ENCODE data around the gene NFIA.

NFIA gene

DNA sequence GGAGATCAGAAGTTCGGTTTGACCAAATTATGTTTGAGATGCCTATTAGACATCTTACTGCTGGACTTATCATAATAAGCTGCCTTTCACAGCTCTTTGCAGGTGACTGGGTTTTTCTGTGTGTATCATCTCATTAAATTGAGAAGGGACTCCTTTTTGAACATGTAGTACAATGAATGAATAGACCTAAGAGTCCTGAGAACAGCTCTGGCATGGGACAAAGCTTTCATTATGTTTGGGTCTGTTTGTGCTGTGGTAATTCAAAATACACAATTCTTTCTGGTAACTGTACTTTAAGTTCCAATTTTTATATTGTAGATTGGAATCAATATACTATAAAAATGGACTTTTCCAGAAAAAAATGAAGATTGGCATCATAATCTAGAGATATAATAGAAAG is 330.2 kb downstream of the NFIA start:
- no peak for DNase-seq

DNA sequence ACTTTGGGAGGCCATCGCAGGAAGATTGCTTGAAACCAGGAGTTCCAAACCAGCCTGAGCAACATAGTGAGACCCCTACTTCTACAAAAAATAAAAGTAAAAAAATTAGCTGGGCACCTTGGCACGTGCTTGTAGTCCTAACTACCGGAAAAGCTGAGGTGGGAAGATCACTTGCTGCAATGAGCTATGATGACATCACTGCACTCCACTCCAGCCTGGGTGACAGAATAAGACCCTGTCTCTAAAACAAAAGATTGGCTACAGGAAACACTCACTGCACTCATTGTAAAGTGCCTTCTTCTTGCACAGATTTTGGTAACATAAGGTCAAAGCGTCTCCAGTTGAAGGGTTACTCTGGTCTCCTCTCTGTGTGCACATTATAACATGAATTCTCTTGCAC is 336.8 kb downstream of the NFIA start:
- no peak for DNase-seq

DNA sequence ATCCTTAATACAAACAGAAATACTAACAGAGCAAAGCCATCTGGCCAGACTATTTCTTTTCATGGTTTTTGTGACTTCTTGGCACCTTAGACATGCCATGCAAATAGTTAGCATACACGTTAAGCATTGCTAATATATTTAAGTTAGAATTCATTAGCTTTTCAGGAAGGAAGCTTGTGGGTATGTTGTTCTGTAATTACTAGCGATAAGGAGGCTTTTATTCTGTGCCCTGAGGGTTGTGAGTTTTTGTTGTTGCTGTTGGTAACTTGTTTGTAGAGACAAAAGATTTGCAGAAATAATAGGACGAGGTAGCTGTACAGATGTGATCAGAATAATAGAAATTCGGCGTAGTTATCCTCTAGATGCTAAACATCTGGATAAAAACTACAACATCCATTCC is 337.3 kb downstream of the NFIA start:
- no peak for DNase-seq

- DNase-seq: no peak
Measured at GRCh38 chr1:61420243-61420642, 337.9 kb downstream of the NFIA start.

DNA sequence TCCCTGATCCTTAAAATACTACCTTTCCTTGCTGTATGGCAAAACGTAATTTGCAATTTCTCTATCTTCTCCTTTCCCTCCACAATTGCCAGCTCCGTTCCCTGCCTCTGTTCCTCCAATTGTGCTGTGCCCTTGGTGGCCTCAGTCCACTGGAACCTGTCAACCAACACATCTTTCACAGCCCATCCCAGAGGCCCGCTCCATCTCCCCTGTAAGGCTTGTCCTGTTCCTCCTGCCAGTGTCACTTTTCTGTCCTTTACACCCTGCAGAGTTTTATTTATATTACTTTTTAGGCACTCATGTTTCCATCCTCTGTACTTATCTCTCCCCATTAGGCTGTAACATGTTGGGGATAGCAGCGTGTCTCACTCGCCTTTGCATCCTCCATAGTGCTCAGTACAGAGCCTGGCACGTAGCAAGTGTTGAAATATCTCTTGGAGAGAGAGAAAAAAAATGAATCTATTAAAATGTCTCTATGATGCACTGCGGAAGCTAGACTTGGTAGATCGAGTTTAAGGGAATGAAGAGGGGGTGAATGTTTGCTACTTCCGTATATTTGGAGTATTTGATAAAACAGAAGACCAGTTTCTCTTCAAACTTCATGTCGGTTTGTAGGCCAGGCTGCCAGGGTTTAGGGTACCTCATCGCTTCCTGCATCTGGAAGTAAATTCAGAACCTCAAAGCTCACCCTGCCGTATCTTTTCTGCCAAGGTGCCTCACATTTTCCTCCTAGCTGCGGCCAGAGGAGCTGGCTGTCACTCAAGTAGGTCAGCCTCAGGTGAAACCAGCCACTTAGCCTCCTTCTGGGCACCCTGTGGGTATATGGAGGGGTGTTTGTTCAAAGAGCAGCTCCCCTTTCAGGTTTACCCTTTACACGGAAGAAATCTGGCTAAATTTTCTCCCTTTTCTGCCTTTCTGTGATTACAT is 338.8 kb downstream of the NFIA start:
- DNase-seq: no peak

DNA sequence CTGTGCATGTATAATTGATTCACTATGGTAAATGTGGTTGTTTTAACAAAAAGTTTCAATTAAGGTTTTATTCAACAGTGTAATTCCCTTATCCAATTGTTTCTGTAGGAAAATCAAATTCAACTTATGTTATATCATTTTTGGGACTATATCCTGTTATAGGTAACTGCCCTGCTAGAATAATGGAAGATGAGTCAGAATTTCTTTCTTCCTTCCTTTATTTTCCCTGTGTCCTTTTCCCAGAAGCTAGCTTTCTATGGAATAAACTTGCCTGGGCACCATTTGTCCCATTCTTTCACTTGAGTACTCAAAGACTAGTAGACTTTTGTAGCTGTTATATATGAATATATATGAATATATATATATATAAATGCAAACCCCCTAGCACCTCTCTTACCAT is 341.3 kb downstream of the NFIA start:
- no peak for DNase-seq

- no peak for DNase-seq
Measured at GRCh38 chr1:61424382-61424781, 342.0 kb downstream of the NFIA start.

- no peak for DNase-seq
Measured at GRCh38 chr1:61425040-61425439, 342.7 kb downstream of the NFIA start.

DNA sequence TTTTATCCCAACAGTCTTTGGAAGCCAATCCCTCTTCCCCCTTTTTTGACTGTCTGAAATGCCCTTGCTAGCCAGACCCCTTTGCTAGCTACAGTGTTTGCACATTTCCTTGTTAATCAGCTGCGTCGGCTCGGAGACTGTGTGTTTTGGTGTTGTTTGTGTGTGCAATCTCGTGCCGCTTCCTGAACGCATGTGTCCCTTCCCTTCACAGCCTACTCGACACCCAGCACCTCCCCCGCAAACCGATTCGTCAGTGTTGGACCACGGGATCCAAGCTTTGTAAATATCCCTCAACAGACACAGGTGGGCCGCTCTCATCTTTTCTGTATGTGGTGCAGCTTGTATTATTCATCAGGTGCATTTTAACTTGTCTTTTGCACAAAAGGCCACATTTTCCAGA is 343.9 kb downstream of the NFIA start:
- no peak for DNase-seq

DNA sequence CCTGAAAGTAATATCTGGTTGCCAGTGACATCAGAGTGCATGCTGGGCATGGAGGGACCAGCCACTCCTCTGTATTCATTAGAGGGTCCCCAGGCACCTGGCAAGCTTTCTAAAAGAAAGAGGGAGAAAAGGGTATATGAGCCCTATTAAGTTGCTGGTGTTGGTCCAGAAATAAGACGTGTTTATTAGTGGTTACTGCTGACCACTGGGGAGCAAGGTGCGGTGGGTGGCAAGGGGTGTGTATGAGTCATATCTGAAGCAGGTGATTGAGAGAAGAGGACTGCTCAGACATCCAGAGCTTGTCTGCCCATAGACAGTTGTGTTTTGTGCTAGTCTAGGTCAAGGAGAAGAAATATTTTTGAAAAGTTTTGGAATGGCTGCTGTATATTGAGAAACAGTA is 344.5 kb downstream of the NFIA start:
- DNase-seq: no peak

GRCh38 chr1:61427510-61427909 is 345.1 kb downstream of the NFIA start:
- no peak for DNase-seq

GRCh38 chr1:61428146-61428545 is 345.8 kb downstream of the NFIA start:
- DNase-seq: no peak

GRCh38 chr1:61432616-61433388 is 350.4 kb downstream of the NFIA start:
- no peak for DNase-seq

DNA sequence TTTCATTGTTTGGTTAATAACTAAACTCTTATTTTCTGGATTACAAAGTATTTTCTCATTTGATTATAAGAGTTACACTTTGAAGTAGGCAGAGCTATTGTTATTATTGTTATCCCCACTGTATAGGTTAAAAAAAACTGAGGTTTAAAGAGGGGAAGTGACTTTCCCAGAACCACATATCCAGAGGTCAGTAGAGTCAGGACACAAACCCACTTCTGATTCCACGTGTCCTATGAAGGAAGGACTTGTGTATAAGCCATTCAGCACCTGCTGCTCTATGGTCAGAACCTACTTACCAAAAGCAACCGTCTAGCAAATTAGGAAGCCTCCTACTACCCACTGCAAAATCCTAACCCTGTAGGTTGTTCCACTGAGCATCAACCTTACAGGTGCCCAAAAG is 351.3 kb downstream of the NFIA start:
- DNase-seq: no peak

DNA sequence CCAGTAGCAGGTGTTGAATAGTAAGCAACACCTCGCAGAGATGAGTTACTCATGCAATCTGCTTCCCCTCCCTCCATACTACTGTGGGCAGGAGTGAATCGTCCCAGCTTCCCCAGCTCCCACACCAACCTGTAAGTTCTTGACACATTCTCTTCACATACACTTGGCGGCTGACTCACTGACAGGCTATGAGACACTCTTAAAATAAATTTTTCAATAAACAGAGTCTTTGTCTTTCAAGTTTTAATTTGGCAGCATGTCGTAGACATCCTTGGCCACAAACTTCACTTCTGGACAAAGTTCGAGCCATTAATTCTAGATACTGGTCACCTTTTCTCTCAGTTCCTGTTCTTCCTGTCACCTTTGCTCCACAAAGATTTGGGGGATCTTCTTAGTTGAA is 351.9 kb downstream of the NFIA start:
- no peak for DNase-seq

- DNase-seq: no peak
Measured at GRCh38 chr1:61435226-61435625, 352.9 kb downstream of the NFIA start.

DNA sequence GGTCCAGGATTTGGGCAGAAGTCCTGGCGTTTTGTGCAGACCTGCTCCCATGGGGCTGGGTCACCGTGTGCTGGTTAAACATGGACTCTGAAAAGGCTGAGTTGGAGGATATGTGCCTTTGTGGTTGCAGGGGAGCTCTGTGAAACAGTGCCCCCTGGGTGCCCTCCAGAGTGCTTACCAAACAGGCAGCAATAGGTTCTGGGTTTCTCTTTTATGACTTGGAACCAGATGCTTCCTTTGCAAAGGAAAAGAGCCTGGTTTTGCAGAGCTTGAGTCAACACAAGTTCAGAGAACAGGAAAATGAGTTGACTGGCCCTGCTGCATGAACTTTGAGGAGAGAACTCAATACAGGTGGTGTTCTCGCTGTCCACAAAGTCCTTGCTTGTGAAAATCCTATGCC is 353.7 kb downstream of the NFIA start:
- DNase-seq: no peak

DNA sequence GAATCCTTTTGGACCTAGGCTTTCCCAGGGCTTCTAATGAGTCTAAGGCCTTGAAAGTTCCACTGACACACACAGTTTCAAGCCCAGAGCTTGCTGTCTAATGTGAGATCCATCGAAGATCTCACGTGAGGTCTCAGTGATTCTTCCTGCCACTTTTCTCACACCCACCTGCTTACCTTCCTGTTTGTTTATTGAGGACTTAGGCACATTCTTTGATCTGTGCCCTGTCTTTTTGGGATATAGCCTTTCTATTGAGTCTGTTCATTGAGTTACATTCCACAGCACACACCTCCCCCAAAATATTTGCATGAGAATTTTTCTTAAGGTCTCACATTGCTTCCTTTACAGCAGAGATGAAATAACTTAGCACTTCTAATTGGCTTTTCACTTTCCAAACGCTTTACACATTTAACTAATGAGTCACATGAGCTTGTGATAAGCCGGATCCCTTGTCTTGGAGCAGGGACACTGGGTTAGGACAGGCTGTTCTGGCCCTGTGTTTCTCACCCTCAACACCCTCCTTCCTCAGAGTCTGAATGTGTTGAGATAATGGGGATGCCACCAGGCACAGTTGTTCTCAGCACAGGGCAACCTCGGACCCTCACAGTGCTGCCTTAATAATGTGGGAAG is 354.2 kb downstream of the NFIA start:
- no peak for DNase-seq

GRCh38 chr1:61439234-61439633 is 356.9 kb downstream of the NFIA start:
- no peak for DNase-seq

DNA sequence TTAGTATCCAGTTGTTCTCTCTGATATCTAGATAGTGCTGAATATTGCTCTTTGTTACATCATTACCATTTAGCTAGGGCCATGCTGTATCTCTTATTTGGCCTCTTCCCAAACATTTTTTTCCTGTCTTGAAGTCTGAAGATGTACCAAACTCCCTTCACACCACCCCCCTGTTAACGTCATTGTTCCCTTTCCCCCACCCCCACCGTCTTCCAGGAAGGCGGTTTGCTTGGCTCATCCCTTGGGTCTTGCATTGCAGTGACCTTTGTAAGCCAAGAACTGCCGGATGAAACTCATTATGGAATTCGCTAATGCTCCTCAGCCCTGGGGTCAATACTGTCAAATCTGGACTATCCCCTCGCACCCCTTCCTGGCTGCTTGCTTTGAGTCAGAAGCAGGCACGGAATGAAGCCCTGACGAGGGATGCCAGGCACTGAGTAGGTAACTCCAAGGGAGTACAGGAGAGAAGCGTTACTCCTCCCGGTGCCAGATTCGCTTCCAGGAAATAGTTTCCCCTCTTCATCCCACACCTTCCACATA is 359.4 kb downstream of the NFIA start:
- no peak for DNase-seq

GRCh38 chr1:61442544-61442943 is 360.2 kb downstream of the NFIA start:
- DNase-seq: no peak

- DNase-seq: no peak
Measured at GRCh38 chr1:61444288-61444687, 361.9 kb downstream of the NFIA start.

DNA sequence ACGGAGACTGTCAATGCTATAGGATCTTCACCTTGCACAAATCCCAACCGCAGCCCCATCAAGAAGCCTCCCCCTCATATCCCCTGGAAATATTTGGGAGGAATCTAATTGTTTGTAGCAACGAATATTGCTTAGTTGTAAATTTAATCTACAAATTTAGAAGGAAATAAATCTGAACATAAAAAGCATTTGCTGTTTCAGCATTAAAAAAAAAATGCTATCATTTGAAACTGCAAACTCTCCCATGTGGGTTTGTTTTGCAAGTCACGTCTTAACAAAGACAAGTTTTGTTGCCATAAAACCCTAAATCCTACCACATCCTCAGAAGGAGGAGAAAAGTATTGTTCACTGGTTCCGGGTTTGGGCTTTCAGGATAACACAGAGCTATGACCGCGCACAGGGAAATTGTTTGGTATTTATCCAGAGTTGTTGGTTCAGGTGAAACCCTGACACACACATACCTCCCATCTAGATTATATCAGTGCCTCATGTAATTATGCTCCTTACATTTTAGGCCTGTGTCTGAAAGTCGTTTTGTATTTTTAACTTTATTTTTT is 363.0 kb downstream of the NFIA start:
- DNase-seq: no peak
